K562 (cell line): ENCODE results near the gene FAM50A. TPM values are rescaled to one million over a fixed set of nuclear protein-coding genes. Genes with fewer than 3 reads are reported as not detected.

Source experiments
- ATAC-seq: fragments of 200-7000 bp; cut with Tn5 transposase; 3 replicates; pipeline ENCODE4 v1.9.1; 2020; ENCODE audit warnings: moderate library complexity
- BruUV-seq: library from RNA; stranded (reverse); fragments of 400-500 nt; replicated peaks from 2 replicates; lab custom pipeline; 2021; lab: Mats Ljungman, UMichigan
- CTCF ChIA-PET: fragments of 300-600 bp; formaldehyde crosslinking; extraction: SDS; loops from one replicate; lab custom pipeline; 2021; ENCODE audit warnings: low intra/inter-chr PET ratio; lab: Yijun Ruan, JAX
- POLR2A ChIA-PET: fragments of 300-600, 350-650 bp; sonication (Branson Sonifier 250); formaldehyde crosslinking; extraction: SDS; loops from one replicate; lab custom pipeline; 2021; ENCODE audit warnings: antibody characterized with exemption, inconsistent platforms; lab: Yijun Ruan, JAX
- DNase-seq, 4 experiments: peaks; one replicate each; pipeline versions ENCODE4 v3.0.0 to v3.0.0-alpha.2; 2011 to 2018; ENCODE audit warnings: low spot score in 3 of 4, mixed read lengths in 3 of 4; ENCODE audit errors: extremely low read depth in 1 of 4
- FAIRE-seq: peaks from 2 replicates; lab custom pipeline; 2011; peaks lifted over from hg19 to GRCh38; lab: Jason Lieb, UNC
- H2AFZ ChIP-seq: 2 replicates; pipeline ENCODE4 v1.6.0; 2011; ENCODE audit warnings: low read depth, low read length, control low read depth, inconsistent platforms
- H3K27ac ChIP-seq: fragments of 200-600 bp; 3 replicates; pipeline ENCODE4 v1.8.0; 2011; ENCODE audit warnings: low read depth, mild to moderate bottlenecking, control low read depth, inconsistent platforms, low read length, moderate library complexity, mixed read lengths; ENCODE audit errors: extremely low read depth
- H3K27me3 ChIP-seq, 2 experiments: fragments of 300-600 bp in 1 of 2; 2 replicates in 1 of 2; 3 replicates in 1 of 2; pipeline versions ENCODE4 v1.6.0 to v1.8.0; 2011; ENCODE audit warnings: inconsistent platforms in 2 of 2, low read length in 2 of 2, mild to moderate bottlenecking in 1 of 2, mixed read lengths in 1 of 2, moderate library complexity in 1 of 2; ENCODE audit not compliant: control insufficient read depth in 2 of 2, insufficient read depth in 2 of 2
- H3K36me3 ChIP-seq: fragments of 300-600 bp; 3 replicates; pipeline ENCODE4 v1.8.0; 2011; ENCODE audit warnings: mild to moderate bottlenecking, low read length, inconsistent platforms; ENCODE audit not compliant: control insufficient read depth, insufficient read depth
- H3K4me1 ChIP-seq, 2 experiments: fragments of 200-600 bp in 1 of 2; replicated peaks in 1 of 2; 2 replicates in 1 of 2; 3 replicates in 1 of 2; pipeline versions ENCODE4 v1.5.1 to v1.8.0; 2011; ENCODE audit warnings: inconsistent platforms in 2 of 2, low read length in 2 of 2, mild to moderate bottlenecking in 1 of 2, mixed read lengths in 1 of 2, moderate library complexity in 1 of 2; ENCODE audit not compliant: control insufficient read depth in 2 of 2, insufficient read depth in 2 of 2
- H3K4me2 ChIP-seq: 2 replicates; pipeline ENCODE4 v1.6.1; 2011; ENCODE audit warnings: low read length, control low read depth, inconsistent platforms, mixed read lengths; ENCODE audit not compliant: insufficient read depth
- H3K4me3 ChIP-seq: fragments of 200-600 bp; sonication (generic), shearing (Covaris generic); 2 replicates; pipeline ENCODE4 v1.5.1; 2016; ENCODE audit warnings: control low read depth, inconsistent platforms
- H3K79me2 ChIP-seq: fragments of 200-600 bp; 3 replicates; pipeline ENCODE4 v1.8.0; 2011; ENCODE audit warnings: low read length, inconsistent platforms; ENCODE audit not compliant: control insufficient read depth, insufficient read depth
- H3K9ac ChIP-seq, 2 experiments: 2 replicates each; pipeline versions ENCODE4 v1.6.0 to v1.6.1; 2011; ENCODE audit warnings: low read depth in 2 of 2, low read length in 2 of 2, control low read depth in 1 of 2, inconsistent platforms in 1 of 2, mild to moderate bottlenecking in 1 of 2, mixed read lengths in 1 of 2; ENCODE audit not compliant: insufficient read depth in 1 of 2
- H3K9me1 ChIP-seq: one replicate; pipeline ENCODE4 v1.6.0; 2011; ENCODE audit warnings: inconsistent platforms, mild to moderate bottlenecking, low read length, moderate library complexity; ENCODE audit not compliant: control insufficient read depth, insufficient read depth
- H3K9me3 ChIP-seq: replicated peaks from 2 replicates; pipeline ENCODE4 v1.5.1; 2011; ENCODE audit warnings: low read depth, low read length, inconsistent platforms; ENCODE audit not compliant: control insufficient read depth, insufficient read depth
- H4K20me1 ChIP-seq: replicated peaks from 2 replicates; pipeline ENCODE4 v1.6.1; 2011; ENCODE audit warnings: low read length, inconsistent platforms, mixed read lengths; ENCODE audit not compliant: control insufficient read depth, insufficient read depth
- ARID4B ChIP-seq: sonication (generic); formaldehyde crosslinking; IDR thresholded peaks from 2 replicates; pipeline ENCODE4 v1.8.0; 2022; ENCODE audit warnings: mild to moderate bottlenecking, missing genetic modification reagents
- CBX8 ChIP-seq: fragments of 200-600 bp; sonication (generic); IDR thresholded peaks from 2 replicates; pipeline ENCODE4 v1.6.1; 2012; ENCODE audit warnings: borderline replicate concordance, mixed run types, low read depth, mild to moderate bottlenecking, moderate library complexity, mixed read lengths, low read length, control low read depth, inconsistent platforms; ENCODE audit not compliant: poor library complexity, severe bottlenecking; ENCODE audit errors: extremely low read depth
- ELF1 ChIP-seq: fragments of 200-800 bp; sonication (Bioruptor generic); IDR thresholded peaks from 2 replicates; pipeline ENCODE4 v1.6.1; 2016; ENCODE audit warnings: missing genetic modification characterization, missing compliant biosample characterization
- HMGN3 ChIP-seq: IDR thresholded peaks from 2 replicates; pipeline ENCODE4 v1.6.1; 2011; ENCODE audit warnings: borderline replicate concordance, low read depth, mild to moderate bottlenecking, mixed read lengths, low read length; ENCODE audit not compliant: insufficient read length; ENCODE audit errors: extremely low read depth
- HOXB6 ChIP-seq: fragments of 250-450 bp; sonication (Bioruptor Pico); IDR thresholded peaks from 2 replicates; pipeline ENCODE4 v1.5.1; 2022; ENCODE audit warnings: mild to moderate bottlenecking, borderline replicate concordance
- PREB ChIP-seq: sonication (generic); formaldehyde crosslinking; IDR thresholded peaks from 2 replicates; pipeline ENCODE4 v1.8.1; 2023; ENCODE audit warnings: mild to moderate bottlenecking, missing genetic modification reagents
- RFX5 ChIP-seq: IDR thresholded peaks from 2 replicates; pipeline ENCODE4 v1.6.1; 2011; ENCODE audit warnings: low read depth, mild to moderate bottlenecking, improper control_type of control experiment, low read length
- SIN3A ChIP-seq, 2 experiments: fragments of 150-350 bp in 1 of 2; IDR thresholded peaks; 2 replicates each; pipeline ENCODE4 v1.6.1; 2011 to 2016; ENCODE audit warnings: borderline replicate concordance in 2 of 2, low read depth in 2 of 2, low read length in 2 of 2, mild to moderate bottlenecking in 2 of 2, moderate library complexity in 2 of 2; ENCODE audit not compliant: control insufficient read depth in 1 of 2
- SMC3 ChIP-seq: conservative IDR thresholded peaks from 2 replicates; pipeline ENCODE4 v1.6.1; 2011; ENCODE audit warnings: low read depth, low read length, improper control_type of control experiment; ENCODE audit not compliant: insufficient read depth
- SP1 ChIP-seq: sonication (generic); formaldehyde crosslinking; IDR thresholded peaks from 2 replicates; pipeline ENCODE4 v1.8.1; 2022; ENCODE audit warnings: mild to moderate bottlenecking, missing genetic modification reagents
- U2AF2 ChIP-seq: fragments of 200-400 bp; formaldehyde crosslinking; optimal IDR thresholded peaks from 2 replicates; pipeline ENCODE3; 2017; ENCODE audit warnings: low read depth, mild to moderate bottlenecking, low read length
- ZNF347 ChIP-seq: fragments of 450-650 bp; formaldehyde crosslinking; IDR thresholded peaks from 2 replicates; pipeline ENCODE4 v1.4.0; 2020; ENCODE audit warnings: low read depth, mild to moderate bottlenecking, moderate library complexity
- ZNF436 ChIP-seq: fragments of 250-450, 450-650 bp; sonication (Bioruptor Pico); formaldehyde crosslinking; IDR thresholded peaks from 2 replicates; pipeline ENCODE4 v1.7.0; 2020; ENCODE audit warnings: mild to moderate bottlenecking
- WGBS: fragments of 100-300 bp; shearing (Covaris generic); methylation state at CpG from one replicate; pipeline ENCODE4 v1.1.6; 2016; ENCODE audit warnings: low coverage, mixed read lengths; ENCODE audit not compliant: insufficient coverage; ENCODE audit errors: missing lambda C conversion rate; 5-methylcytosine and 5-hydroxymethylcytosine counted together
- in situ Hi-C: fragments of 300-500 bp; cut with MboI; formaldehyde crosslinking; loops from 4 replicates; pipeline ENCODE4 v1.15.0; 2018; ENCODE audit warnings: inconsistent platforms, mixed read lengths
- intact Hi-C: fragments of 100-400 bp; cut with micrococcal nuclease; formaldehyde crosslinking; loops from 2 replicates; pipeline ENCODE4 v1.14.2; 2022
- polyA plus RNA-seq, 8 experiments: library from polyadenylated mRNA; depleted of rRNA in 4 of 8; stranded (reverse) in 5 of 8; unstranded in 3 of 8; fragments of >200 nt; fragmentation: Nextera tagmentation in 2 of 8; fragmentation: Illumina TruSeq in 1 of 8; extraction: Ambion mirVana in 2 of 8; extraction: Trizol in 1 of 8; gene quantifications; 2 replicates each; pipeline versions ENCODE4 v1.2.1 to v1.2.3, GENCODE V29; 2011 to 2014; ENCODE audit warnings: inconsistent platforms in 1 of 8, missing spikeins in 1 of 8
- total RNA-seq, 7 experiments: library from RNA; depleted of rRNA in 6 of 7; stranded (reverse); fragments of >200 nt in 6 of 7; fragmentation: Illumina TruSeq in 2 of 7; extraction: Trizol in 2 of 7; gene quantifications; 2 replicates each; pipeline versions ENCODE4 v1.2.1 to v1.2.3, GENCODE V29; 2011 to 2021; ENCODE audit warnings: low replicate concordance in 1 of 7

The FAM50A gene
- total and polyA plus RNA-seq, 9 of the 15 experiments (the other 6 are each of a cell fraction or from before 2014, with no cell fraction given), result 4.4 to 114 (median 67.3) TPM

GRCh38 chrX:154489182-154489581 is 45.2 kb downstream of the FAM50A start:
- peaks cover 35 to 77% of the 10 kb centered on the region in 2 experiments for H3K4me1 ChIP-seq
- no peaks in the 10 kb centered on the region for H3K27me3 ChIP-seq
- H3K36me3 ChIP-seq, result peaks cover 39% of the 10 kb centered on the region
- H3K27ac ChIP-seq, result peak overlapping the region; percentile 87
- H3K79me2 ChIP-seq, result peaks cover 60% of the 10 kb centered on the region
- ChIA-PET POLR2A (interaction anchor here (0.7 to 1.5 kb wide), 3 partner anchors 8 to 51 kb away, joined by 3 to 5 read pairs (median 4); no protein-coding TSS in a partner anchor), CTCF (no interaction called here)
- TF ChIP-seq PREB, result no peak
- no peak for TF ChIP-seq HOXB6 (CRISPR knock-in tag)
- TF ChIP-seq SIN3A (IDR thresholded peaks at IDR 0.05; ENCODE audit: borderline replicate concordance in 2 of 2, control insufficient read depth in 1 of 2, low read depth in 2 of 2, low read length in 2 of 2), result no peak
- no peak for TF ChIP-seq ZNF347 (CRISPR knock-in tag)
- no peak for TF ChIP-seq SMC3
- TF ChIP-seq CBX8, result no peak
- TF ChIP-seq RFX5, result no peak
- TF ChIP-seq ARID4B, result no peak
- TF ChIP-seq U2AF2, result no peak
- no peak for TF ChIP-seq ZNF436 (CRISPR knock-in tag)
- no peak for TF ChIP-seq SP1 (CRISPR knock-in tag)
- no peak for TF ChIP-seq HMGN3
- TF ChIP-seq ELF1 (tag), result no peak
- H3K9me1 ChIP-seq, result no peaks in the 10 kb centered on the region
- 62% methylated on average over 4 of the region's 4 CpGs for WGBS
- H3K4me3 ChIP-seq, result peak overlapping the region; percentile 72; the same call in 1 of the 2 replicates
- peak overlapping the region; percentile 93 for H3K4me2 ChIP-seq
- BruUV-seq, result no TSS peak
- DNase-seq (no peak), ATAC-seq (no peak), FAIRE-seq (no peak)
- in situ Hi-C loops, result no loop called here
- H3K9me3 ChIP-seq, result no peaks in the 10 kb centered on the region
- H4K20me1 ChIP-seq, result peaks cover 7% of the 10 kb centered on the region; the same call in 1 of the 2 replicates
- intact Hi-C loops, result loop anchor here (5.0 kb wide), 1 partner anchor 92 kb away; the partner anchor contains the start of gene RPL10
- peak overlapping the region; percentile 85 to 96; a peak in 3 of 4 replicates for H3K9ac ChIP-seq
- H2AFZ ChIP-seq, result no peak overlapping the region
